Loucy (cell line): ENCODE results near the gene RNU11.
"Not testable (repeated sequence)": the region's sequence is repeated elsewhere in the genome, so short reads cannot be mapped to it uniquely, and the experiment has no call there.

Experiments used
- CTCF ChIP-seq: fragments of 200-600 bp; sonication (generic); conservative IDR thresholded peaks from 2 replicates; pipeline ENCODE4 v1.5.1; 2014; ENCODE audit warnings: mild to moderate bottlenecking, antibody characterized with exemption, low read length
- EZH2phosphoT487 ChIP-seq: fragments of 200-600 bp; IDR thresholded peaks from 2 replicates; pipeline ENCODE4 v1.6.1; 2018; ENCODE audit warnings: antibody characterized with exemption, mild to moderate bottlenecking, moderate library complexity, borderline replicate concordance

- TF ChIP-seq CTCF, EZH2phosphoT487: not testable (repeated sequence)
Measured at GRCh38 chr1:28645406-28645805, 3.0 kb upstream of the RNU11 start.
